ENCODE measurements around the gene TM2D3. TPM values are rescaled to one million over a fixed set of nuclear protein-coding genes. Genes with fewer than 3 reads are reported as not detected.

Gene TM2D3
- total RNA-seq, 1 experiment from 2014 or later, result 35.2 TPM

DNA sequence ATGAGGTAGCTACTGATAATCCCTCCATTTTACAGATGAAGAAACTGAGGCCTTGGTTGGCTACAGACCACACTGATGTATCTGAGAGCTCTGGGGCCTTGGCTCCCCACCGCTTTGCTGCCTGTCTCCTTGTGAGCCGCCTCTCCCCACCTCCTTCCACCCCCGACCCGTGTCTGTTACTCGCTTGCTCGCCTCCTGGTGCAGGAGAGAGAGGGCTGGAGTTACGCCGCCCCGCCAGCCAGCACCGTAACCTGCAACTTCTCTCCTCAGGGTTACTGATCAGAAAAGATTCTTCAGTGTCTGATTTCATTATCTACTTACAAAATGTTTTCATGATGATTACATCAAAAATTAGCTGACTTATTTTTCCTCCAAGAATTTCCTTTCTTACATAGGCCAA lies 34.1 kb downstream of the TM2D3 start:
- ATAC-seq (no peak), DNase-seq (ENCODE audit: low read depth, low spot score) (no peak)
- no peak overlapping the region for H3K4me2 ChIP-seq (ENCODE audit: low read length)
- no peak overlapping the region for H2AFZ ChIP-seq (ENCODE audit: low read depth, low read length, poor library complexity, severe bottlenecking)
- TF ChIP-seq FOSL1 (IDR thresholded peaks at IDR 0.05; ENCODE audit: low read depth) (no peak), ZFX (IDR thresholded peaks at IDR 0.05) (no peak), EZH2phosphoT487 (IDR thresholded peaks at IDR 0.05; ENCODE audit: borderline replicate concordance) (no peak), SRF (IDR thresholded peaks at IDR 0.05; ENCODE audit: low read depth) (no peak), EGR1 (IDR thresholded peaks at IDR 0.05; ENCODE audit: low read depth) (no peak), YY1 (IDR thresholded peaks at IDR 0.05; ENCODE audit: extremely low read depth, insufficient replicate concordance, low read depth, low read length) (no peak), MAX (IDR thresholded peaks at IDR 0.05) (no peak), ATF3 (IDR thresholded peaks at IDR 0.05) (no peak), SP1 (IDR thresholded peaks at IDR 0.05; ENCODE audit: low read depth) (no peak), TCF7L2 (IDR thresholded peaks at IDR 0.05; ENCODE audit: borderline replicate concordance, extremely low read depth, insufficient read depth, insufficient read length) (no peak), ZNF274 (IDR thresholded peaks at IDR 0.05; ENCODE audit: low read depth, low read length) (no peak)
- TF ChIP-seq, protein P1, sequence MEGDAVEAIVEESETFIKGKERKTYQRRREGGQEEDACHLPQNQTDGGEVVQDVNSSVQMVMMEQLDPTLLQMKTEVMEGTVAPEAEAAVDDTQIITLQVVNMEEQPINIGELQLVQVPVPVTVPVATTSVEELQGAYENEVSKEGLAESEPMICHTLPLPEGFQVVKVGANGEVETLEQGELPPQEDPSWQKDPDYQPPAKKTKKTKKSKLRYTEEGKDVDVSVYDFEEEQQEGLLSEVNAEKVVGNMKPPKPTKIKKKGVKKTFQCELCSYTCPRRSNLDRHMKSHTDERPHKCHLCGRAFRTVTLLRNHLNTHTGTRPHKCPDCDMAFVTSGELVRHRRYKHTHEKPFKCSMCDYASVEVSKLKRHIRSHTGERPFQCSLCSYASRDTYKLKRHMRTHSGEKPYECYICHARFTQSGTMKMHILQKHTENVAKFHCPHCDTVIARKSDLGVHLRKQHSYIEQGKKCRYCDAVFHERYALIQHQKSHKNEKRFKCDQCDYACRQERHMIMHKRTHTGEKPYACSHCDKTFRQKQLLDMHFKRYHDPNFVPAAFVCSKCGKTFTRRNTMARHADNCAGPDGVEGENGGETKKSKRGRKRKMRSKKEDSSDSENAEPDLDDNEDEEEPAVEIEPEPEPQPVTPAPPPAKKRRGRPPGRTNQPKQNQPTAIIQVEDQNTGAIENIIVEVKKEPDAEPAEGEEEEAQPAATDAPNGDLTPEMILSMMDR (IDR thresholded peaks at IDR 0.05 in 2 of 3, conservative IDR thresholded peaks at IDR 0.05 in 1 of 3; ENCODE audit: borderline replicate concordance in 1 of 3, insufficient read depth in 1 of 3, low read depth in 2 of 3, low read length in 2 of 3), result no peak
- no peaks in the 10 kb centered on the region for H3K27me3 ChIP-seq (ENCODE audit: insufficient read depth, low read length)
- no peaks in the 10 kb centered on the region for H3K9me3 ChIP-seq (ENCODE audit: control insufficient read depth in 1 of 2, insufficient read depth in 1 of 2, low read depth in 1 of 2, low read length in 2 of 2)
- POLR2A ChIA-PET, result no interaction called here
- no peak overlapping the region for H3K27ac ChIP-seq (ENCODE audit: low read depth, low read length)
- no TSS peak for BruUV-seq (replicated peaks)
- no peaks in the 10 kb centered on the region for H3K36me3 ChIP-seq (ENCODE audit: control insufficient read depth in 1 of 2, insufficient read depth in 2 of 2, low read length in 2 of 2)
- intact Hi-C loops (cut with micrococcal nuclease), result no loop called here
- no peak overlapping the region for H3K9ac ChIP-seq (ENCODE audit: low read length)
- RAD21 ChIA-PET (ENCODE audit: low non-redundant PET in 1 of 2, low total read pairs in 2 of 2, uncharacterized antibody in 2 of 2, unreplicated experiment in 2 of 2), result no interaction called here
- H4K20me1 ChIP-seq (ENCODE audit: insufficient read depth), result no peaks in the 10 kb centered on the region
- peaks cover 13 to 18% of the 10 kb centered on the region in 2 experiments for H3K4me1 ChIP-seq (ENCODE audit: control insufficient read depth in 1 of 2, insufficient read depth in 2 of 2, low read length in 2 of 2)
- H3K79me2 ChIP-seq (ENCODE audit: insufficient read depth, low read length), result no peaks in the 10 kb centered on the region
- CTCF ChIA-PET, result no interaction called here
- H3K4me3 ChIP-seq (replicated peaks in 1 of 2; ENCODE audit: low read depth in 1 of 2, low read length in 2 of 2), result no peak overlapping the region
- no peaks in the 10 kb centered on the region for H3K9me2 ChIP-seq (ENCODE audit: insufficient read depth)

Data from HCT116 (cell line).